HepG2 (cell line): ENCODE data around the gene CFAP210. TPM values are rescaled to one million over a fixed set of nuclear protein-coding genes. Genes with fewer than 3 reads are reported as not detected.
A peak's percentile ranks its signal among the peaks of the same experiment; 100 is the strongest.

Experiments
- CREB1 ChIP-seq, 2 experiments: fragments of 450-650 bp in 1 of 2; IDR thresholded peaks; 2 replicates each; pipeline ENCODE4 v1.6.1; 2016 to 2017; ENCODE audit warnings: control low read depth in 1 of 2, mild to moderate bottlenecking in 1 of 2, missing compliant biosample characterization in 1 of 2, missing genetic modification characterization in 1 of 2
- GATAD1 ChIP-seq: IDR thresholded peaks from 2 replicates; pipeline ENCODE4 v1.6.1; 2016; ENCODE audit warnings: missing genetic modification reagents, missing compliant biosample characterization
- HMGXB3 ChIP-seq: sonication (generic); formaldehyde crosslinking; IDR thresholded peaks from 2 replicates; pipeline ENCODE4 v1.4.0; 2020; ENCODE audit warnings: missing genetic modification reagents, borderline replicate concordance
- HNF1A ChIP-seq, 2 experiments: sonication (generic) in 1 of 2; formaldehyde crosslinking in 1 of 2; IDR thresholded peaks; 2 replicates each; pipeline versions ENCODE4 v1.4.0 to v1.6.1; 2016 to 2020; ENCODE audit warnings: borderline replicate concordance in 1 of 2, low read depth in 1 of 2, mild to moderate bottlenecking in 1 of 2, missing genetic modification reagents in 1 of 2
- JUNB ChIP-seq: sonication (generic); formaldehyde crosslinking; IDR thresholded peaks from 2 replicates; pipeline ENCODE4 v1.8.0; 2022; ENCODE audit warnings: missing genetic modification reagents, mild to moderate bottlenecking, borderline replicate concordance
- KAT7 ChIP-seq: IDR thresholded peaks from 2 replicates; pipeline ENCODE4 v1.6.1; 2018; ENCODE audit warnings: borderline replicate concordance, missing compliant biosample characterization
- SOX5 ChIP-seq: IDR thresholded peaks from 2 replicates; pipeline ENCODE4 v1.6.1; 2016; ENCODE audit warnings: borderline replicate concordance
- TBX3 ChIP-seq: fragments of 450-650 bp; IDR thresholded peaks from 2 replicates; pipeline ENCODE4 v1.6.1; 2017; ENCODE audit warnings: antibody characterized with exemption, mild to moderate bottlenecking, inconsistent platforms, borderline replicate concordance
- ZHX2 ChIP-seq, 2 experiments: sonication (generic) in 1 of 2; formaldehyde crosslinking in 1 of 2; IDR thresholded peaks; 2 replicates each; pipeline versions ENCODE4 v1.6.1 to v1.9.0; 2014 to 2022; ENCODE audit warnings: antibody characterized with exemption in 1 of 2, borderline replicate concordance in 1 of 2, inconsistent platforms in 1 of 2, low read depth in 1 of 2, missing genetic modification reagents in 1 of 2
- ZNF17 ChIP-seq: sonication (generic); formaldehyde crosslinking; IDR thresholded peaks from 2 replicates; pipeline ENCODE4 v1.5.0; 2020; ENCODE audit warnings: mild to moderate bottlenecking, missing genetic modification reagents
- polyA plus RNA-seq, 8 experiments: library from polyadenylated mRNA; depleted of rRNA in 3 of 8; stranded (reverse) in 7 of 8; unstranded in 1 of 8; fragments of >200 nt; fragmentation: Illumina TruSeq in 4 of 8; extraction: Trizol in 4 of 8; gene quantifications; 2 replicates each; pipeline versions ENCODE4 v1.2.1 to v1.2.3, GENCODE V29; 2011 to 2016; ENCODE audit warnings: low read depth in 4 of 8, missing spikeins in 1 of 8, mixed read lengths in 1 of 8; ENCODE audit not compliant: insufficient read depth in 1 of 8
- total RNA-seq, 5 experiments: library from RNA; depleted of rRNA; stranded (reverse); fragments of >200 nt; fragmentation: Illumina TruSeq; extraction: Trizol; gene quantifications; 2 replicates each; pipeline ENCODE4 v1.2.3, GENCODE V29; 2016; ENCODE audit warnings: low read depth in 1 of 5

CFAP210 gene
- total and polyA plus RNA-seq, 2 of the 13 experiments (the other 11 are each of a cell fraction or from before 2014, with no cell fraction given) = 0.18 TPM; not detected in 1

DNA sequence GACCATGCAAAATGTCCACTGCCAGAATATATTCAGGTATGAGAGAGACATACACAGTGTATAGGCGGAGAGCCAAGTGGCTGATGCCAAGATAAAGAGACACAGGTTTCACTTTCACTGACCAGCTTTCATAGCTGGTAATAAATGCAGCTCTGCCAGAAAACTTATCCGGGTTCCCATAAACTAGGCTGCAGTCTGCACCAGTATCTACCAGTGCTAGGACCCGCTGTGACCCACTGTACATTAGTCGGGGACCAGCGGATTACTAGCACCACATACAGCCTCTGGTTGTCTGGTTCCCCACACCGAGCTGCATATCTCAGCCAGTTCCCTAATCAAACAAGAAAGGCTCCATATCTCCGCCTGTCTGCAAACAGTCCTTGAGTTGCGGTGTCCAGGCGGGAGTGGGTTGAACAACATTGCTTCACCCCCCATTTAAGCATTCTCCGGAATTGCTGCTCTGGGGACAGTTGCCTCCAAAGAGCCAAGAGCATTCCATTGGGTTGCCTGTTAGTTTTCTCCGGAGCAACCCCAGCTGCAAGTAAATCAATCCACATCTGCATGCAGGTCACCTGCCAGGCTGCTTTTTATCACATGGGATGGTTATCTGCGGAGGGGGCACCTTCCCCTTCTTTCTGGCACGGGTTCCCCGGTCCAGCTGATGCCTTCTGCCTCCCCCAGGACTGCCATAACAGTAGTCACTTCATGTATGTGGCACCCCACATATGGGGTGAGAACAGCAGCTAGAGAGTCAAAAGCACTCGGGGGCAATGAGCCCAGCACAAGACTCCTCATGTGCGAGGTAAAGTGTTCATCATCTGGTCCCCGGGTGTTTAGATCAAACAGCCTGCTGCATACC is 21.4 kb upstream of the CFAP210 start (continued):
- TF ChIP-seq TBX3 = peak; percentile 38; the same call in 1 of the 2 replicates
- no peak; the same call in 1 of the 2 replicates for TF ChIP-seq JUNB (CRISPR knock-in tag)
- no peak for TF ChIP-seq ZNF17 (CRISPR knock-in tag)
- no peak for TF ChIP-seq CREB1 (IDR thresholded peaks at IDR 0.05)
- TF ChIP-seq CREB1 (CRISPR knock-in tag; IDR thresholded peaks at IDR 0.05) = no peak
- TF ChIP-seq ZHX2 (IDR thresholded peaks at IDR 0.05; ENCODE audit: low read depth) = no peak
- TF ChIP-seq ZHX2 (CRISPR knock-in tag; IDR thresholded peaks at IDR 0.05; ENCODE audit: borderline replicate concordance) = no peak
- 0 out of 2 replicates have a peak, but pooled peaks have one; percentile 48 for TF ChIP-seq HNF1A (IDR thresholded peaks at IDR 0.05; ENCODE audit: low read depth)
- TF ChIP-seq HNF1A (CRISPR knock-in tag; IDR thresholded peaks at IDR 0.05; ENCODE audit: borderline replicate concordance) = peak; percentile 82
- no peak; the same call in 1 of the 2 replicates for TF ChIP-seq HMGXB3
- peak; percentile 56; the same call in 1 of the 2 replicates for TF ChIP-seq KAT7 (CRISPR knock-in tag)
- TF ChIP-seq GATAD1 (CRISPR knock-in tag) = peak; percentile 35; the same call in 1 of the 2 replicates
- TF ChIP-seq SOX5 (CRISPR knock-in tag) = peak; percentile 74; the same call in 1 of the 2 replicates
